ENCODE data around the gene ACTL6B.
A peak's percentile ranks its signal among the peaks of the same experiment; 100 is the strongest.
"Not testable (repeated sequence)": the region's sequence is repeated elsewhere in the genome, so short reads cannot be mapped to it uniquely, and the experiment has no call there.

The ACTL6B gene

GRCh38 chr7:100671353-100672327 lies 15.4 kb upstream of the ACTL6B start:
- no peak for DNase-seq (ENCODE audit: low read depth in 1 of 2, low spot score in 1 of 2)

- no peak for DNase-seq (ENCODE audit: low read depth in 1 of 2, low spot score in 1 of 2)
Observed at GRCh38 chr7:100670074-100670473, 13.8 kb upstream of the ACTL6B start.

GRCh38 chr7:100669106-100669505 lies 12.9 kb upstream of the ACTL6B start:
- not testable (repeated sequence) for DNase-seq (ENCODE audit: low read depth in 1 of 2, low spot score in 1 of 2)

- DNase-seq (ENCODE audit: low read depth in 1 of 2, low spot score in 1 of 2), result no peak
Observed at GRCh38 chr7:100668069-100668449, 11.8 kb upstream of the ACTL6B start.

- DNase-seq (ENCODE audit: low read depth in 1 of 2, low spot score in 1 of 2), result no peak
Observed at GRCh38 chr7:100667331-100668068, 11.3 kb upstream of the ACTL6B start.

- DNase-seq (ENCODE audit: low read depth in 1 of 2, low spot score in 1 of 2), result no peak
Observed at GRCh38 chr7:100665168-100665726, 9.0 kb upstream of the ACTL6B start.

GRCh38 chr7:100662194-100662776 lies 6.0 kb upstream of the ACTL6B start:
- DNase-seq (ENCODE audit: low read depth in 1 of 2, low spot score in 1 of 2), result not testable (repeated sequence)

- no peak for DNase-seq (ENCODE audit: low read depth in 1 of 2, low spot score in 1 of 2)
Observed at GRCh38 chr7:100654908-100655831, 1.1 kb downstream of the ACTL6B start.

- no peak for DNase-seq (ENCODE audit: low read depth in 1 of 2, low spot score in 1 of 2)
Observed at GRCh38 chr7:100649826-100650565, 6.3 kb downstream of the ACTL6B start.

GRCh38 chr7:100642534-100642907 lies 13.7 kb downstream of the ACTL6B start:
- DNase-seq (ENCODE audit: low read depth in 1 of 2, low spot score in 1 of 2), result no peak

- DNase-seq (ENCODE audit: low read depth in 1 of 2, low spot score in 1 of 2), result no peak
Observed at GRCh38 chr7:100641860-100642533, 14.3 kb downstream of the ACTL6B start.

- no peak for DNase-seq (ENCODE audit: low read depth in 1 of 2, low spot score in 1 of 2)
Observed at GRCh38 chr7:100641463-100641859, 14.8 kb downstream of the ACTL6B start, which contains the start of gene TFR2. Gene TFR2 (minus strand): TSS chr7:100641552. CDS start chr7:100641509, 43 bp downstream.

- no peak for DNase-seq (ENCODE audit: low read depth in 1 of 2, low spot score in 1 of 2)
Observed at GRCh38 chr7:100640517-100641440, 15.5 kb downstream of the ACTL6B start.

- DNase-seq (ENCODE audit: low read depth in 1 of 2, low spot score in 1 of 2), result no peak
Observed at GRCh38 chr7:100639995-100640516, 16.2 kb downstream of the ACTL6B start.

GRCh38 chr7:100632951-100633717 lies 23.1 kb downstream of the ACTL6B start:
- DNase-seq (ENCODE audit: low read depth in 1 of 2, low spot score in 1 of 2), result peak in 1 of 2 donors; percentile 39

GRCh38 chr7:100630066-100630465 lies 26.2 kb downstream of the ACTL6B start:
- no peak for DNase-seq (ENCODE audit: low read depth in 1 of 2, low spot score in 1 of 2)

All from stimulated activated CD4-positive, alpha-beta T cell treated with anti-CD3 and anti-CD28 coated beads, Interleukin-15, amount 100 ng/mL, for 1 hour (primary cell).